IPS DF 6.9 (cell line): ENCODE data around the gene CAMSAP1.
"Not testable (repeated sequence)": the region's sequence is repeated elsewhere in the genome, so short reads cannot be mapped to it uniquely, and the experiment has no call there.

Experiments used
- DNase-seq: peaks from one replicate; pipeline ENCODE4 v3.0.0-alpha.2; 2013; ENCODE audit warnings: low read depth, low spot score
- H3K27ac ChIP-seq: one replicate; pipeline ENCODE4 v1.5.1; 2013; ENCODE audit warnings: low read length, control low read depth
- H3K27me3 ChIP-seq: 2 replicates; pipeline ENCODE4 v1.6.1; 2013; ENCODE audit warnings: mild to moderate bottlenecking, low read length; ENCODE audit not compliant: control insufficient read depth, insufficient read depth
- H3K36me3 ChIP-seq: 2 replicates; pipeline ENCODE4 v1.6.1; 2013; ENCODE audit warnings: low read length; ENCODE audit not compliant: control insufficient read depth, insufficient read depth
- H3K4me1 ChIP-seq: 2 replicates; pipeline ENCODE4 v1.6.1; 2013; ENCODE audit warnings: low read length; ENCODE audit not compliant: control insufficient read depth, insufficient read depth
- H3K4me3 ChIP-seq: 2 replicates; pipeline ENCODE4 v1.5.1; 2013; ENCODE audit warnings: mild to moderate bottlenecking, low read length
- H3K9me3 ChIP-seq: 2 replicates; pipeline ENCODE4 v1.6.1; 2013; ENCODE audit warnings: low read length, inconsistent platforms; ENCODE audit not compliant: control insufficient read depth, insufficient read depth
- WGBS: extraction: QIAGEN DNeasy Blood & Tissue Kit; methylation state at CpG from one replicate; pipeline ENCODE4 v1.1.7; 2013; ENCODE audit warnings: mixed read lengths, missing lambda C conversion rate; ENCODE audit not compliant: insufficient read length, insufficient coverage; 5-methylcytosine and 5-hydroxymethylcytosine counted together

CAMSAP1 gene

DNA sequence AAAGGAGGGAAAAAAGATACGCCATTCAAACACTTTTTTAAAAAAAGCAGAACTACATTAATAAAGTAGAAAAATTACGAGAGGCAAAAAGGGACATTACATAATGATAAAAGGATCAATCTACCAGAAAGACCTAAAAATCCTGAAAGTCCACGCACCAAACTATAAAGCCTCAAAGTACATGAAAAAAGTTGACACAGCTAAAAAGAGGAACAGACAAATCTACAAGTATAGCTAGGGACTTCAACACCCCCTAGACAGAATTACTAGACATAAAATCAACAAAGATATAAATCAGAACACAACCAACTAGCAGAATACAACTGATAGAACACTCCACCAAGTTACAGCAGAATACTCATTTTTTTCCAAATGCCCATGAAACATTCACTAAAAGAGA is 11.1 kb downstream of the CAMSAP1 start:
- WGBS = no CpG with 5 or more reads among the region's 3 CpGs
- no peaks in the 10 kb centered on the region for H3K9me3 ChIP-seq
- no peak for DNase-seq
- peaks cover 7% of the 10 kb centered on the region for H3K4me1 ChIP-seq
- no peak overlapping the region for H3K27ac ChIP-seq
- H3K4me3 ChIP-seq = no peak overlapping the region
- H3K27me3 ChIP-seq = no peaks in the 10 kb centered on the region
- no peaks in the 10 kb centered on the region for H3K36me3 ChIP-seq

DNA sequence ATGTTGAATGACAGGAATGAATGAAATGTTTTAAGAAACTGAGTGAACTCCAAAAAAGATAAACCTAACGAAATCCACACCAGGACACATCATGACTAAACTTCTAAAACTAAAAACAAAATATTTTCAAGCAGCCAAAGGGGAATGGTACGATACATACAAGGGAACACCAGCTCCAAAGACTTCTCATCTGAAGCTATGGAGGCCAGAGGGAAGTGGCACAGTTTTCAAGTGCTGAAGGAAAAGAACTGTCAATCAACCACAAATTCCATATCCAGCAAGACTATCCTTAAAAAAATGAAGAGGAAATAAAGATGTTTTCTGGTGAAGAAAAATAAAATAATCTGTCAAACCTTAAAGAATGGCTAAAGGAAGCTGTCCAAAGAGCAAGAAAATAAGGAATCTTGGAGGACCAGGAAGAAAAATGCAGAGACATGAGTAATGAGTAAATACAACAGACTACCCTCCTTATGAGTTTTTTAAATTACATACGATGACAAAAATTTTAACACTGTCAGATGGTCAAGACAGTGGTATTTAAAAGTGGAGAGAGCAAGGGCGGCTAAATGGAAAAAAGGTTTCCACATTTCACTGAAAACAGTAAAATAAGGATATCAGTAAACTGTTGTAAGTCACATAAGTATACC is 12.0 kb downstream of the CAMSAP1 start:
- no peak overlapping the region for H3K4me3 ChIP-seq
- no peak overlapping the region for H3K27ac ChIP-seq
- peaks cover 7% of the 10 kb centered on the region for H3K4me1 ChIP-seq
- no peak for DNase-seq
- H3K27me3 ChIP-seq = no peaks in the 10 kb centered on the region
- no CpG with 5 or more reads among the region's 4 CpGs for WGBS
- no peaks in the 10 kb centered on the region for H3K36me3 ChIP-seq
- H3K9me3 ChIP-seq = no peaks in the 10 kb centered on the region

GRCh38 chr9:135893104-135893503 is 14.2 kb downstream of the CAMSAP1 start:
- WGBS = 100% methylated on average over 1 of the region's 1 CpG
- peaks cover 14% of the 10 kb centered on the region for H3K4me1 ChIP-seq
- no peak overlapping the region for H3K4me3 ChIP-seq
- no peaks in the 10 kb centered on the region for H3K27me3 ChIP-seq
- peaks cover 2% of the 10 kb centered on the region; the same call in 1 of the 2 replicates for H3K36me3 ChIP-seq
- no peak for DNase-seq
- no peaks in the 10 kb centered on the region for H3K9me3 ChIP-seq
- H3K27ac ChIP-seq = no peak overlapping the region

- H3K27me3 ChIP-seq, H3K4me3 ChIP-seq, H3K9me3 ChIP-seq, DNase-seq, H3K36me3 ChIP-seq, H3K27ac ChIP-seq: not testable (repeated sequence)
- WGBS = no CpG with 5 or more reads among the region's 6 CpGs
- H3K4me1 ChIP-seq = peaks cover 19% of the 10 kb centered on the region
Observed at GRCh38 chr9:135892327-135892726, 15.0 kb downstream of the CAMSAP1 start.

- no peak overlapping the region for H3K27ac ChIP-seq
- H3K4me1 ChIP-seq = peaks cover 22% of the 10 kb centered on the region
- no peaks in the 10 kb centered on the region for H3K27me3 ChIP-seq
- peaks cover 2% of the 10 kb centered on the region; the same call in 1 of the 2 replicates for H3K36me3 ChIP-seq
- H3K9me3 ChIP-seq = no peaks in the 10 kb centered on the region
- WGBS = no CpG with 5 or more reads among the region's 8 CpGs
- H3K4me3 ChIP-seq = no peak overlapping the region
- DNase-seq = no peak
Observed at GRCh38 chr9:135891027-135891631, 16.2 kb downstream of the CAMSAP1 start.

DNA sequence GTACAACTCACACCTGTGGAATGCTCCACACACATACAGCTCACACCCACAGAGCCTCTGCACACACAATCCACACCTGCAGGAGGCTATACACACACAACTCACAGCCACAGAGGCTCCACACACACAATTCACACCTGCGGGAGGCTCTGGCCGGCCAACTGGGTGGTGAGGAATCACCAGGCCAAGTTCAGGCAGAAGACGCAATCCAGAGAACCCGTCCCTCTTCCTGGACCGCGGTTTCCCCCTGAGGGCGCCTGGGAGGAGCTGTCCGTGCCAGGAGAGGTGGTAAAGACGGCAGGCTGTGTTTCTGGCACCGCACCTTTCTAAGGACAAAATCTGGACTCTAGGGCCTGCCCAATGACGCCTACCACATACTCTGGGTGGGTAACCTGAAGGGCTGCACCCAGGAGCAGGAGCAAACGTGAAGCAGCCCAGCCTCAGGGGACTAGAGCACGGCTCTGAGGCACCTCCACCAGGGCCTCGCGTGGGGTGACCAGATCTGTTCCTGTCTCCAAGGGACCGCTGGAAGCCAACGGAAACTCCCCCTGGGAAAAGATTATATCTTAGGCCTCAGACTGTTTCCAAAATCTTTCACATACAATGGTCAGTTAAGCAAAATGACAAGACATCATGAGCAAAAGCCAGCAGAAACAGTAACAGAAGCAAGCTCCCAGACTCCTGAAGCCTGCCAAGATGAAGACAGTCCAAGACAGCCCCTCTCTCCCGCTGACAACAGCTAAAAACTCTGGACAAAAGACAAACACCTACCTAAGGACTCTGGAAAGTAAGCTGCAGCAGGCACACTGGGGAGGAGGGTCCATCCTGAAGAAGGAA is 16.9 kb downstream of the CAMSAP1 start:
- Histone ChIP-seq H3K27ac (no peak overlapping the region), H3K4me1 (peaks cover 22% of the 10 kb centered on the region)
- WGBS = no CpG with 5 or more reads among the region's 18 CpGs

GRCh38 chr9:135889564-135890189 is 17.7 kb downstream of the CAMSAP1 start:
- no peaks in the 10 kb centered on the region for H3K27me3 ChIP-seq
- WGBS = no CpG with 5 or more reads among the region's 19 CpGs
- peaks cover 2% of the 10 kb centered on the region; the same call in 1 of the 2 replicates for H3K36me3 ChIP-seq
- peaks cover 22% of the 10 kb centered on the region for H3K4me1 ChIP-seq
- no peak overlapping the region for H3K4me3 ChIP-seq
- no peak for DNase-seq
- H3K9me3 ChIP-seq = no peaks in the 10 kb centered on the region
- no peak overlapping the region for H3K27ac ChIP-seq

More for the DNA sequence above, 16.9 kb downstream of the CAMSAP1 start:
- H3K36me3 ChIP-seq = peaks cover 2% of the 10 kb centered on the region; the same call in 1 of the 2 replicates
- H3K9me3 ChIP-seq = no peaks in the 10 kb centered on the region
- DNase-seq = no peak
- no peak overlapping the region for H3K4me3 ChIP-seq
- no peaks in the 10 kb centered on the region for H3K27me3 ChIP-seq

DNA sequence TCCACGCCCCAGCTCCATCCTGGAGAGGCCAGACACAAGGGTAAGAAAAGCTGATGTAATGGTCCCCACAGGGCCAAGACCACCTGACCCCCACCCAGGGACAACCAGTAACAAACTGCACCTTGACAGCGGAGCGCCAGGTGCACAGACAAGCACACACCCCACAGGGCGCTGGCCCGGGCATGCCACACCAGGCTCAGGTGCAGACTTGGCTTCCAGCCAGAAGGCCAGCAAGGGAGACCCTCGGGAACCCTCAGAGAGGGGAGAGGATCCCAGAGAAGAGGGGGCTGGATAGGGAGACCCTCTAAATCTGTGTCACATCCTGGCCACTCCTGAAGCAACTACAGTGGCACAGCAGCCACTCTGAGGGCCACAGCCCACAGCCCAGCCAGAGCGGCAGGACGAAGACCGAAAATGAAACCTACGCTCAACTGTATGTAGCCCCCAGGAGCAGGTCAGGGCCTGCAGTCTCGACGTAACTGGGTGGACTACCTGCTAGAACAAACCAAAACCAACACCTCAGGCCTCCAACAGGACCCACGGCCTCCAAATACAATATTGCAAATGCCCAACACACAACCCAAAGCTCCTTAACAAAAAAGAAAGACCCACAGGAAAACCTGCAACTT is 18.5 kb downstream of the CAMSAP1 start:
- no CpG with 5 or more reads among the region's 13 CpGs for WGBS
- Histone ChIP-seq H3K4me3 (no peak overlapping the region), H3K27ac (no peak overlapping the region), H3K27me3 (no peaks in the 10 kb centered on the region), H3K36me3 (peaks cover 2% of the 10 kb centered on the region; the same call in 1 of the 2 replicates), H3K4me1 (peaks cover 18% of the 10 kb centered on the region), H3K9me3 (no peaks in the 10 kb centered on the region)
- no peak for DNase-seq

DNA sequence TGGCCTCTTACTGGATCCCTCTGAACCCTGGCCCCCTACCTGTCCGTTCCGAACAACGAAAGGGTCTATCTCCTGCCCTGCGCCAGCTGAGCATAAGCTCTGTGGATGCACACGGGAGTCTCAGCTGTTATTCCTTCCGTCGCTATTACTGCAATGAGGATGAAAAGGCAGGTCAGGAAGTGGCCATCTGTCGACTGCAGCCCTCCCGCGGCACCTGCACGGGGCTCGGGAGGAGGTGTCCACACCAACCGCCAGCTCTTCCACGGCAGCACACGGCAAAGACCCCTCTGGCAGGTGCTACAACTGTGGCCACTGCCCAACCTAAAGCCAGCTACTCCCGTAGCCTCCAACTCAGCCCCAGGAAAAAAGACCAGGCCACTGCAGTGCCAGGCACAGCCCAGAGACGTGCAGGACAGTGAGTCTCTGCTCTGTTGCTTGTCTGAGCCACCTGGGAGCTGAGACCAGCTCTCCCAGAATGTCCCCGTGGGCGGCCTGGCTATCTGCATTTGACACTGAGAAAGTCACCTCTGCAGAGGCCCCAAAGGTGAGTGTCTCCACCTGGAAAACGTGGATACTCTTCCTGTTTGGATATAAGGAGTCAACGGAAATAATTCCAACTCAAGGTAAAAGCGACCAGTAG is 19.1 kb downstream of the CAMSAP1 start:
- no CpG with 5 or more reads among the region's 22 CpGs for WGBS
- Histone ChIP-seq H3K36me3 (peaks cover 2% of the 10 kb centered on the region; the same call in 1 of the 2 replicates), H3K4me3 (no peak overlapping the region), H3K27me3 (no peaks in the 10 kb centered on the region), H3K9me3 (no peaks in the 10 kb centered on the region), H3K4me1 (peaks cover 16% of the 10 kb centered on the region), H3K27ac (no peak overlapping the region)
- DNase-seq = no peak
